ENCODE data around the gene LGMN. TPM values are rescaled to one million over a fixed set of nuclear protein-coding genes. Genes with fewer than 3 reads are reported as not detected.

Gene LGMN
- total RNA-seq, 3 donors from 2014 or later, result 70.8 to 193 (median 122) TPM

DNA sequence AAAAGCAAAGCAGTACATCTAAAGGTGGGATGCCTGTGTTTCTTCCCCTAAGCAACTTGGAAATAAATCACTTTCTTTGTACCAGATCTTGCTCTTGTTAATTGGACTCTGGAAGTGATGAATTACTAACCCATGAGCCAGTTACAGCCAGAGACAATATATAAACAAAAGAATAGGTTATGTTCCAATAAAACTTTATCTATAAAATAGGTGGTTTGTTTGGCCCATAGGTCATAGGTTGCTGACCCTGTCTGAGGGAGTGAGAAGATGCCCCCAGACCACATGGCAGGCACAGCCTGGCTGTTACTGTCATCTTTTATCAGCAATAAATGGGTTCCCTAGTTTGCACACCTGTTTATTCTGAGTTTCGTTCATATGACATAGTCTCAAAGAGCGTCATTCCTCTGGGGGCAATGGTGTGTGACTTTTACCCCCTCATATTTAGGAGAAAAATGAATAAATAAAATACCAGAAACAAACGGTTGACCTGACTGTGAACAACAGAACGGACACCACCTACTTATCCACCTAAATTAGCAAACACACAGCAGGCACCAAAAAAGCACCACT, 10.7 kb downstream of the LGMN start:
- Histone ChIP-seq H3K9me3 (no peaks in the 10 kb centered on the region), H3K27ac (no peak overlapping the region), H3K4me3 (no peak overlapping the region), H3K27me3 (no peaks in the 10 kb centered on the region), H3K4me1 (no peaks in the 10 kb centered on the region), H3K36me3 (no peaks in the 10 kb centered on the region)
- DNase-seq (ENCODE audit: low spot score in 2 of 2), result no peak
- intact Hi-C loops (cut with DNase I; ENCODE audit: low total_unique reads), result no loop called here
- TF ChIP-seq, protein P1, sequence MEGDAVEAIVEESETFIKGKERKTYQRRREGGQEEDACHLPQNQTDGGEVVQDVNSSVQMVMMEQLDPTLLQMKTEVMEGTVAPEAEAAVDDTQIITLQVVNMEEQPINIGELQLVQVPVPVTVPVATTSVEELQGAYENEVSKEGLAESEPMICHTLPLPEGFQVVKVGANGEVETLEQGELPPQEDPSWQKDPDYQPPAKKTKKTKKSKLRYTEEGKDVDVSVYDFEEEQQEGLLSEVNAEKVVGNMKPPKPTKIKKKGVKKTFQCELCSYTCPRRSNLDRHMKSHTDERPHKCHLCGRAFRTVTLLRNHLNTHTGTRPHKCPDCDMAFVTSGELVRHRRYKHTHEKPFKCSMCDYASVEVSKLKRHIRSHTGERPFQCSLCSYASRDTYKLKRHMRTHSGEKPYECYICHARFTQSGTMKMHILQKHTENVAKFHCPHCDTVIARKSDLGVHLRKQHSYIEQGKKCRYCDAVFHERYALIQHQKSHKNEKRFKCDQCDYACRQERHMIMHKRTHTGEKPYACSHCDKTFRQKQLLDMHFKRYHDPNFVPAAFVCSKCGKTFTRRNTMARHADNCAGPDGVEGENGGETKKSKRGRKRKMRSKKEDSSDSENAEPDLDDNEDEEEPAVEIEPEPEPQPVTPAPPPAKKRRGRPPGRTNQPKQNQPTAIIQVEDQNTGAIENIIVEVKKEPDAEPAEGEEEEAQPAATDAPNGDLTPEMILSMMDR (IDR thresholded peaks at IDR 0.05), result no peak
- no peak for TF ChIP-seq POLR2A (IDR thresholded peaks at IDR 0.05)

DNA sequence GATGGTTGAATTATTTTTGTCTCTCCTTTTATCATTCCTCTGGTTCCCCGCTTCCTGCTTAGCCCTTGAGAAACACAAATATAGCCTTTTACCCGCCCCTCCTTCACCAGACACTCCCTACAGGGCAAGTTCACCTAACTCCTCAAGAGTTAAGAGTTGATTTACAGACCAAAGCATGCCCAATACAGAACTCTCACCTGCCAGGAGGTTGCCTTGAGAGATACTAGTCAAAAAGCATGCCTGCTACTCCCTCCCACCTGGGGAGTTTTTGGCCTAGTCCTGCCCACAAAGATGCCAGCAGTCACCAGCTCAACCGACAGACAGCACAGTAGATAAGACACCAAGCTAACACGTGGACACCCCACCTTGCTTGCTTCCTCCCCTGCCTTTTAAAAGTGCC, 11.2 kb downstream of the LGMN start:
- H3K4me3 ChIP-seq, result no peak overlapping the region
- no peaks in the 10 kb centered on the region for H3K36me3 ChIP-seq
- H3K9me3 ChIP-seq, result no peaks in the 10 kb centered on the region
- DNase-seq (ENCODE audit: low spot score in 2 of 2), result no peak
- H3K27ac ChIP-seq, result no peak overlapping the region
- TF ChIP-seq POLR2A (IDR thresholded peaks at IDR 0.05), result no peak
- TF ChIP-seq, protein P1 (IDR thresholded peaks at IDR 0.05), result no peak
- TF ChIP-seq POLR2AphosphoS5 (IDR thresholded peaks at IDR 0.05), result no peak
- no peaks in the 10 kb centered on the region for H3K4me1 ChIP-seq
- no peaks in the 10 kb centered on the region for H3K27me3 ChIP-seq
- intact Hi-C loops (cut with DNase I; ENCODE audit: low total_unique reads), result no loop called here

DNA sequence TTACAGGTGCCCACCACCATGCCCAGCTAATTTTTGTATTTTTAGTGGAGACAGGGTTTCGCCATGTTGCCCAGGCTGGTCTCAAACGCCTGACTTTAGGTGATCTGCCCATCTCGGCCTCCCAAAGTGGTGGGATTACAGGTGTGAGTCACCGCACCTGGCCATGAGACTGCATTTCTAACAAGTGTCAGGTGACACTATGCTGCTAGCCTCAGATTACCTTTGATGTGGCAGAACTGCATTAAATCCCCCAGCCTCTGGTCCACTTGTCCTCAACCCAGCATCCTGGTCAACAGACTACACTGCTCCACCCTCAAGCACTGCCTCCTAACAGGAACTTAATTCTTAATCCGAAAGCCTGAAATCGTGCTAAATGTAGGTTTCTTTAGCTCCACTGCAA, 13.1 kb downstream of the LGMN start:
- DNase-seq (ENCODE audit: low spot score in 2 of 2), result no peak
- intact Hi-C loops (cut with DNase I; ENCODE audit: low total_unique reads), result no loop called here
- Histone ChIP-seq H3K4me1 (no peaks in the 10 kb centered on the region), H3K27ac (no peak overlapping the region), H3K36me3 (no peaks in the 10 kb centered on the region), H3K9me3 (no peaks in the 10 kb centered on the region), H3K27me3 (no peaks in the 10 kb centered on the region), H3K4me3 (no peak overlapping the region)
- no peak for TF ChIP-seq POLR2AphosphoS5 (IDR thresholded peaks at IDR 0.05)
- TF ChIP-seq POLR2A (IDR thresholded peaks at IDR 0.05), result no peak
- TF ChIP-seq, protein P1 (IDR thresholded peaks at IDR 0.05), result no peak

DNA sequence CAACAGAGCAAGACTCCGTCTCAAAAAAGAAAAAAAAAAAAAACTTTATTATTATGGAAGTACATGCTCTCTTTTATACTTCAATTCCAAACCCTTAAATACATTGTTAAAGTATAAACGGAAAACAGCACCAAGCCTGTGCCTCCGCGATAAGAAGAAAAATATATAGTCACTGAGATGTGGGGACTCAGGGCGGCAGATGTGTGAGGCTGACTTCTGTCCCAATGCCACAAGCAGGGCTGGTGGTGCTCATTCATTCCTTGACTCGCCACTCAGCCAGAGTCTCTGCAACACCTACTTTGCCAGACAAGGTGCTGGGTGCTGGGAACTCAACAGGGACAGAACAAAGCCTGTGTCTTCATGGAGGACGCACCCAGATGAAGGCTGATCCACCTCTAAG, 13.8 kb downstream of the LGMN start:
- intact Hi-C loops (cut with DNase I; ENCODE audit: low total_unique reads), result no loop called here
- H3K27ac ChIP-seq, result no peak overlapping the region
- no peaks in the 10 kb centered on the region for H3K27me3 ChIP-seq

DNA sequence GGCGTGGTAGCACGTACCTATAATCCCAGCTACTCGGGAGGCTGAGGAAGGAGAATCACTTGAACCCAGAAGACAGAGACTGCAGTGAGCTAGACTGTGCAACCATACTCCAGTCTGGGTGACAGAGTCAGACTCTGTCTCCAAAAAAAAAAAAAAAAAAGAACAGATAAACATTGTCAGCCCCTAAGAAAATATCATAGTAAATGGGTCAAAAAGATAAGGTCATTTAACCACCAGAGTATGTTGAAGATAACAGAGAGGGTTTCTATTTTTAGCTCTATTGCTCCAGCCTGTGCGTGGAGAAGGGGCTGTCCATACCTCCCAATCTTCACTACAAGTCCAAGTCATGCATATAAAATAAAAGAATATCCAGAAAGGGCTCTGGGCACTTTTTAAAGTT, 15.4 kb downstream of the LGMN start:
- intact Hi-C loops (cut with DNase I; ENCODE audit: low total_unique reads), result no loop called here
- no peak overlapping the region for H3K27ac ChIP-seq
- DNase-seq (ENCODE audit: low spot score in 2 of 2), result no peak
- no peaks in the 10 kb centered on the region for H3K27me3 ChIP-seq
- H3K36me3 ChIP-seq, result no peaks in the 10 kb centered on the region
- no peaks in the 10 kb centered on the region for H3K4me1 ChIP-seq
- TF ChIP-seq, protein P1 (IDR thresholded peaks at IDR 0.05), result no peak
- TF ChIP-seq POLR2A (IDR thresholded peaks at IDR 0.05), result no peak
- no peak for TF ChIP-seq POLR2AphosphoS5 (IDR thresholded peaks at IDR 0.05)
- no peaks in the 10 kb centered on the region for H3K9me3 ChIP-seq
- H3K4me3 ChIP-seq, result no peak overlapping the region

More for the DNA sequence above, 13.8 kb downstream of the LGMN start:
- DNase-seq (ENCODE audit: low spot score in 2 of 2), result no peak
- no peaks in the 10 kb centered on the region for H3K36me3 ChIP-seq
- TF ChIP-seq POLR2AphosphoS5 (IDR thresholded peaks at IDR 0.05), result no peak
- no peak for TF ChIP-seq POLR2A (IDR thresholded peaks at IDR 0.05)
- TF ChIP-seq, protein P1 (IDR thresholded peaks at IDR 0.05), result no peak
- H3K9me3 ChIP-seq, result no peaks in the 10 kb centered on the region
- no peak overlapping the region for H3K4me3 ChIP-seq
- H3K4me1 ChIP-seq, result no peaks in the 10 kb centered on the region
